Stimulated activated CD8-positive, alpha-beta memory T cell treated with anti-CD3 and anti-CD28 coated beads, Interleukin-15, amount 100 ng/mL, for 48 hours (primary cell): ENCODE measurements around the gene ABLIM2.

Source experiments
- DNase-seq, 2 donors: peaks; one replicate each; pipeline ENCODE4 v3.0.0-alpha.2; 2020; ENCODE audit warnings: low read depth in 2 of 2

Gene ABLIM2

DNA sequence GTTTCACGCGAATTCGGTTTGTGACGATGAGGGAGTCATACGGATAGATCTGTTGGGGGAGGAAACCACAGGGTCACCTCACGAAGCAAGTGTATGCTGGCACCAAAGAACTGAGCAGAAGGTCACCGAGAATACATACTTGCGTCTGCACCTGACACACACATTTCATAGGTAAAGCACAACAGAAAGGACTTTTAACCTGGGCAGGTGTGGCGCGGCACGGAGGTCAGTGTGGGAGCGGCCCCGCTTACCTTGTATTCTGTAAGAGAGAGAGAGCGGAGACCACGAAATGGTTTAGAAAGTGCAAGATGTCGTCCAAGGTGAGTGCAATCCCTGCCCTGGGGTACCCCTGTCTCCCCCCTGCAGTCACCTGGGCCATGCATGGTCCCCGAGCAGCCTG is 175.3 kb downstream of the ABLIM2 start:
- no peak for DNase-seq

DNA sequence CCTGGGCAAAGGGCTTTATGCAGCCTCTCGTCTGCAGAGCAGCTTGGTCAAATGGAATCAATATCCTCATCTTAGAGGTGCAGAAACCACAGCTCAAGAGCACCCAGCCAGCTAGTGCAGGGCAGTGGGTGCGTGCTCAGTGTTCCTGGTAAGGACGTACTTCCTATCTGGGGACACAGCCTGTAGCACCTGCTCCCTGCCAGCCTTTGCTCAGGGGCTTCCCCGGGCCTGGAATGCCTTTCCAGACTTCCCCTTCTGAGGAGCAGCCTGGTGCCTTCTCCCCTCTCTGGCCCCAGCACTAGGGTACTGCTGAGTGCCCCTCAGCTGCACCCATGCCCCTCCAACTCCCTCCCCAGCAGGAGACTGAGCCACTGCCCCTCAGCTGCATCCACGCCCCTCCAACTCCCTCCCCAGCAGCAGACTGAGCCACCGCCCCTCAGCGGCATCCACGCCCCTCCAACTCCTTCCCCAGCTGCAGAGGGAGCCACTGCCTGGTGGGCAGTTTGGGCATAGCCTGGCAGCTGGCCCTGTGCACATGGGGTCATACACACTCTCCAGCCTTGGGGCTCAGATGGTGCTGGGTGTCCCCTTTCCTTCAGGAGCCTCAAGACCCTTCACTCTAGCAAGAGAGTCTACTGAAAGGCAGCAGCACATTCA is 176.7 kb downstream of the ABLIM2 start:
- no peak for DNase-seq

DNA sequence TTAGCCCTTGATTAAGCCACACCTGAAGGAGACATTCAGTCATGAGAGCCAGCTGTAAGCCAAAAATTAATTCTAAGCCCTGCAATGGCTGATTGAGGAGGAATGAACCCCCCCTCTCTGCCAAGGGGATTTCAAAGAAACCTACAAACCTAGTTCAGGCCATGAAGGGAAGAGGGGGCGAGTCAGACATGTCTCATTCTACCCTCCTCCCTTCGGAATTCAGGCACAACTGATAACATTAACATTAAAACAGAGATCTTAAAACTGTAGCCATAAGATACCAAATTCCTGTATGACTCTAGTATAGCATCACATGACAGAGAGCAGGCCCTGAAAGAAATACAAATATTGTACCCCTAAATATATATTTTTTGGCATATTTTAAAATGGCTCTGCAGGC is 178.6 kb downstream of the ABLIM2 start:
- no peak for DNase-seq

DNA sequence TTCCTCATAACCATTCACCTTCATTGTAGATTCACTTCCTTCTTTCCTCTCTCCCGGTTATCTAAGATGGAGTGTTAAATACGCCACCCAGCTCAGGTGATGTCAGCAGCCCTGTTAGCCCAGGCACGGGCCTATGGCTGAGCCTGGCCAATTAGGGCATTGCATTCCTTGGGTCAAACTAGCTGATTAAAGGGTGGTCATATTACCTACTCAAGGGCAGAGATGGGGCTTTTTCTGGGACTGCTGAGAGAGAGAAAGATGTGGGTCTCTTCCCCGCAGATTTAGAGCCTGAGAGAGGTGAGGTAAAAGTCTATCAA is 179.0 kb downstream of the ABLIM2 start:
- no peak for DNase-seq

DNA sequence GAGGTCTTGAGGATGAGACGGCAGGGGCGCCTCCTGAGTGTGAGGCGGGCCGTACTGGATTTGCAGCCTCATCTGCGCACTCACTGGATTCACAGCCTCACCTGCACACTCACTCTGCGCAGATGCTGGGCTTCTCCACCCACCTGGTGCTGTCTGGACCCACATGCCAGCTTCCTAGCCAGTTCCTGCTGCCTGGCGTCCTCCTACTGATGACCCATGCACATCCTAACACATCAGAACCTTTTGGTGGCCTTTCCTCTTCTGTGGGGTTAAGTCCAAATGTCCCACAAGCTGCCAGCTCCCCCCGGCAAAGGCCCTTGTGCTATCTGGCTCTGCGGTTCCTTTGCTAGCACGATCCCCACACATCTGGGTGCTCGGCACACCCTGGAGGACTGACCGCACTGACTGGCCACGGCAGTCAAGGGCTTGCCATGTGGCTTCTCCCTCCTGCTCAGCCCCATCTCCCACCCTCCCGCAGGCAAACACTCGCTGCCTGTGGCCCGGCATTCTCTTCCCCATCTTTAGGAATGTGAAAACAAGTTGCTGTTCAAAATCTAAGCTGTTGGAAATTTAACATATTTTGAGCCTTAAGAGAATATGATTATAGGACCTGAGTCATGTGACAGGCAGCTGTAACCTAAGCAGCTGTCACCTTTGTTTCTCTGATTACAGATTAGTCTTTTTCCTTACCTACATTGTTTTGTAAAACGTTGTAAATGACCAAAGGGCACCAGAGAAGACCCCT is 179.5 kb downstream of the ABLIM2 start:
- no peak for DNase-seq

DNA sequence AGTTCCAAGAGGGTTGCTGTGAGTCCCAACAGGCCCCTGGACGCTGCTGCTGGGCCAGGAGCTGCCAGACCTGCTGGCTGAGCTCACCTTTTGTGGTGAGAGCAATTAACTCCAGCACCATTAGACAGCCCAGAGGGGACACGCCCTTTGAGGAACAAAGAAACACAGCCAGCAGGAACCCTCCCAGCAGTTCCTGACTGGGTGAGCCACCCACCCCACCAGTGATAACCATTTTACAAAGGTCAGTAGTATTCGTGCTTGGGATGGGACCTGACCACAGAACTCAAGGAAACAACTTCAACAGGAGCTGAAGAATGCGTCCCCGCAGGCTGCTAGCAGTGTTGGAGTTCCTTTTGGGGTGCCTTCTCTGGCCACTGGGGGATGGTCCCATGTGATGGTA is 180.1 kb downstream of the ABLIM2 start:
- DNase-seq, result no peak

DNA sequence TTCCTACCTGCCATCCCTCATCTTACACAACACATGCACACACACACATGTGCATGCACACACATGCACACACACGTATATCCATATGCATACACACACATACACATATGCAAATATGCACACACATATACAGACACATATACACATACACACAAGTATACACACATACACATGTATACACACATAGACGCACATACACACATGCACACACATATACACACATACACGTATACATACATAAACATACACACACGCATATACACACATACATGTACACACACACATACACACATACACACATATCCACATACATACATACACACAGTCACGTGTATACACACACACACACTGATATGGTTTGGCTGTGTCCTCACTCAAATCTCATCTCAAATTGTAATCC is 182.0 kb downstream of the ABLIM2 start:
- no peak for DNase-seq

DNA sequence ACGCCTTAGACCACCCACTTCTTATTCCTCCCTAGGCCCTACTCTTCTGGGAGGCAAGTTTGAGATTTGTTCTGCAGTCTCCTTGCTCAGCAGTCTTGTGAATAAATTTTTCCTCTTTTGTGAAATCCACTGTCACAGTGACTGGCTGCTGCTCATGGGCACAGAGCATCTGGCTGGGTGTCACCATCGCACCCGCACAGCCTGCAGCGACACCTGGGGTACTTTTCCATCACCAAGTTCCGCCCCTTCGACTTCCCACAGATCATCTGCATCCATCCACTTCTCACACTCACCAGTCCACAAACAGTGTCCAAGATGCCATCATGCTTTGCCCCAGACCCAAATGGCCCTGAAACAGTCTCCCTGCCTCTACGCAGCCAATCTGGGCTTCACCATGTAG is 182.6 kb downstream of the ABLIM2 start:
- DNase-seq, result no peak

DNA sequence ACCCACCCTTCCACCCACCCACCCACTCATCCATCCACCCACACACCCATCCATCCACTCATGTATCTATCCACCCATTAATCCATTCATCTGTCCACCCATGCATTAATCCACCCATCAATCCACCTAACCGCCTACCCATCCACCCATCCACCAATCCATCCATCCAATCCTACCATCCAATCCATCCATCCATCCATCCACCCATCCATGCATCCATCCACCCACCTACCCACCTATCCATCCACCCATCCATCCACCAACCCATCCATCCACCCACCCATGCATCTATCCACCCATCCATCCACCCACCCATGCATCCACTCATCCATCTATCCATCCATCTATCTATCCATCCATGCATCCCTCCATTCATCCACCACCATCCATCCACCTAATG is 184.2 kb downstream of the ABLIM2 start:
- no peak for DNase-seq

DNA sequence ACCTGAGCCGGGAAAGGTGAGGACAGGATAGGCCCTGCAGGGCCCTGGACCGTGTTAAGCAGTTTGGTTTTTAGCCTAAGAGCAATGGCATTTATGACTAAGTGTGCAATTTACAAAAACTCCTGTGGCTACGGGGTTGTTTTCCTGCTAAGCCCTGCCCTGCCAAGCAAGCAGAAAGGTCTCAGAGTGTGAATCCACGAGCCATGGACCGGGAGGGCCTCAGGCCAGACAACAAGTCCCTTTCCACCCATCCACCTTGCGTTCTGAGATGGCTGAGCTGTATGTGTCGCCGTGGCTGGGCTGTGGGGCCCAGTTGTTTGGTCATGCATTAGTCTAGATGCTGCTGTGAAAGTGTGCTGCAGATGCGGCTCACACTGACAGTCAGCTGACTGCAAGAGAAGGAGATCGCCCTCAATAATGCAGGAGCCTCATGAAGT is 185.1 kb downstream of the ABLIM2 start:
- DNase-seq, result no peak

DNA sequence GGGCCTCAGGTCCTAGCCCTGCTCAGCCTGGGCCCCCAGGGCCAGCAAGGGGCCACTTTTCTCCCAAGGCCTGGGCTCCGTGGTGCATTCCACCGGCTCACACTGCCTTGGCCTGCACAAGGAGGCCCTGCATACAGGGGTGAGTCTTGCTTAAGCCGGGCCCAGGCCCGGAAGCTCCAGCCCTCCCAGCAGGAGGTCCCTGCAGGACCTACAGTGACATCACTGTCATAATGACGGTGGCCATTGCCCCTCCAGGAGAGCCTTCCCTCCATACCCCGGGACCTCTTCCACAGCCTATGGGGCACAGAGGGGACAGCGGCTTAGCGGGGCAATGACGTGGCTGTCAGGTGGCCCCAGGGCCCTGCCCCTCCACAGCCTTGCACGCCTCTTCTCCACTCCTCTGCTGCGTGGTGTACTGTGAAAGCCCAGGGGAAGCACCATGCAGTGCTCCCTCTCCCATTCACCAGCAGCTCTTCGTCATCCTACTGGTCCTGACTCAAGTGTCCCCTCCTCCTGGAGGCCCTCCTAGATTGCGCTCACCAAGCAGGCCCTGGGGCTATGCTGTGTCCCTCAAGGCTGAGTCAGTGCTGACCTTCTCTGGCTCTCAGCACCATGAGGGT is 186.6 kb downstream of the ABLIM2 start:
- DNase-seq, result no peak

DNA sequence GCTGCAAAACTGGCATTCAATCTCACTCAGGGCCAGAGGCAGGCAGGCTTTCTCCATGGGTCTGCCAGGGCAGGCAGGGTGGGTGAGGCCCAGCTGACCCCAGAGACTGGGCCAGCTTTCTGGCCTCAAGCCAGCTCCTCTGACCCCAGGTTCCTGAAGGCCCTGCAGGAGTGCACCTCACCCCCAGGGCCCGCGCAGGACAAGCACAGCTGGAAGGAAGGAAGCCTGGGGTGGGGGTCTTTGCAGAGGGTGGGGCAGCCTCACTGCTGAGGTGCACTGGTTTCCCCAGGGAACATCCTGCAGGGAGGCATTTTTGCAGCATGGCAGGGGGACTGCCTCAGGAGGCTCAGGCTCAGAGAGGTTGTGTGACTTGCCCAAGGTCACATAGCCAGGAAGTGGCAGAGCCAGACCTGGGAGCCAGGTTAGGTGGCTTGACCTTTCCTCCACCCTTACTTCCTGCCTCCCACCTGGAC is 187.4 kb downstream of the ABLIM2 start:
- no peak for DNase-seq

DNA sequence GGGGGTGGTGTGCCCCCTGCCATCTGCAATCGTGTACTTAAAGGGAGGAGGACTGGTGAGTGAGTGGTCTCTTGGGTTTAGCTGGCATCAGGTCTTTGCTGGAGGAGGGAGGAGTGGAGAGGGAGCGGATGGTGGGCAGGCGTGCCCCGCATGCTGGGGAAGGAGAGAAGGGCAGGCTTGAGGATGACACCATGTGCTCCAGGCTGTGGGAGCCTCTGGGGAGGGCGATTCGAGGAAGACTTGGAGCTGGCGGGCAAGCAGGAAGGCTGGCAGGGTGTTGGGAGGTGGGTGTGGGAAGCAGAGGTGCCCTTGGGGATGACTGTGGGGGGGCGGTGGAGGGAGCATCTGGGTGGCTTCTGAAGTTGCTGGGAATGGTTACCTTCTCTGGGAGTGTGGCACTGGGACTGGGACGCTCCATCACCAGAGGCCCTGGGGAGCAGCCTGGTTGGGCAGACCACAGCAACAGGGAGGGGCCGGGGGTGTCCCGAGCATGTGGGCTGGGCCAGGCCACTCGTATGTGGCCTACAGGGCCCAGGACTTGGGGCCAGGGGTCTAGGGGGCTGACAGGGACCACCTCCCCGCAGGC is 188.2 kb downstream of the ABLIM2 start:
- DNase-seq, result no peak

DNA sequence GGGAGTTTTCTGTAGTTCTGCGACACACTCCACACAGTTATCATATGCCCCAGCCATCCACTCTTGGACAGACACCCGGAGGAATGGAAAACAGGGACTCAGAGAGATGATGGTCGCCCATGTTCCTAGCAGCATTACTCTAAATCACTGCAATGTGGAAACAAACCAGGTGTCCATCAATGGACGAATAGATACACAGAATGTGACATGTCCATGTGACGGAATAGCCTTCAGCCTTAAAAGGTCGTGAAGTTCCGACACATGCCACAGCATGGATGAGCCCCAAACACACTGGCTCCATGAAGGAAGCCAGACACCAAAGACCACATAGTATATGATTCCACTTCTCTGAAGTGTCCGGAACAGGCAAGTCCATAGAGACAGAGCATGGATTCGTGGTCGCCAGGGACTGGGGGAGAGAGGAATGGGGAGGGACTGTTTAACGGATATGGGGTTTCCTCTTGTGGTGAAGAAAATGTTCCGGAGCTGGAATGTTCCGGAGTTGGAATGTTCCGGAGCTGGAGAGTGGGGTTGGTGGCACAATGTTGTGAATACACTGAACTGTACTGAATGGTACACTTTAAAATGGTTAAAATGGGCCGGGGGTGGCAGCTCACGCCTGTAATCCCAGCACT is 190.2 kb downstream of the ABLIM2 start:
- DNase-seq, result no peak

DNA sequence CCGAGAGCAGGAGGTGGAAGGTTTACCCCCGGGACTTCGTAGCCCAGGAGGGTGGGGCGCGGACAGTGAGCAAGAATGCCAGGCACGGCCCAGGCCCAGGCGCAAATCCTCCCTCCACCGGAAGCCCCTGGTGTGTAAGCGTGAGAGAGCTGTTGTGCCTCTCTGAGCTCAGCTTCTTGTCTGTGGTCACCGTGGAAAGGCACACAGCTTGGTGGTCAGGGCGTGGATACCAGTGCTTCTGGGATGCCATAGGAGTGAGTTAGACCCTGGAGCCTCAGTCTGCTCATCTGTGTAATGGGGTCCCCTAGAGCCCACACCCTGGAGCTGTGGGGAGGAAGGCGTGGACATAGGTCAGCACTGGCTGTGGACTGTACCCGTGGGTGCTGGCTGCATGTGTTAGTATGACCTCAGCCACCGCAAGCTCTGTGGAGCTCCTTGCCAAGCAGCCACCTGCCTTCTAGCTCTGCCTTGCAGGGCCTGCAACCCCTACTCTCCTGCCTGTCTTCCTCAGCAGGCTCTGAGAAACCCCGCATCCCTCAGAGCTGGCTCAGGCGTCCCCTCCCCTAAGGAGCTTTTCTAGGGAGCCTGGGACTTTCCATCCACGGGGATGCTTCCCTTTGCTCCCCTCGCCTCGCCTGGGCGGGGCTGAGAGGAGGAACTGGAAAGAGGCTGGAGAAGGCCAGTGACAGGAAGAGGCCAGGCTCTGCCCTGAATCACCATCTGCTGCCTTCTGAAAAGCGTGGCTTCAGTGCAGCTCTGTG is 190.9 kb downstream of the ABLIM2 start:
- no peak for DNase-seq

DNA sequence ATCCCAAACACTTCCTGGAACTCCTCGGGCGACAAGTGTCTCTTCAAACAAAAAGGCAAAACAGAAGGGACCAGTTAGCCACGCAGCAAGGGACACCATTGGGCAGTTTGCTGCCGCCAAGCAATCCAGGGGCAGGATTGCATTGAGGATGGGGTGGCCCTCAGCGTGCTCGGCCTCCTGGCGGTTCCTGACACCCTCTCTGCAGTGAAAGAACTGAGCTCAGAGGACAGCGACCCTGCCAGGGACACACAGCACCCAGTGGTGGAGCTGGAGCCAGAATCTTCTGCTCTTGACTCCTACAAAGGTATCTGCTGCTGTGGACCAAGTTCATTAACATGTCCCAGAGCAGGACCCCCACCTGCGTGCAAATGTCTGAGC is 191.6 kb downstream of the ABLIM2 start:
- DNase-seq, result no peak

DNA sequence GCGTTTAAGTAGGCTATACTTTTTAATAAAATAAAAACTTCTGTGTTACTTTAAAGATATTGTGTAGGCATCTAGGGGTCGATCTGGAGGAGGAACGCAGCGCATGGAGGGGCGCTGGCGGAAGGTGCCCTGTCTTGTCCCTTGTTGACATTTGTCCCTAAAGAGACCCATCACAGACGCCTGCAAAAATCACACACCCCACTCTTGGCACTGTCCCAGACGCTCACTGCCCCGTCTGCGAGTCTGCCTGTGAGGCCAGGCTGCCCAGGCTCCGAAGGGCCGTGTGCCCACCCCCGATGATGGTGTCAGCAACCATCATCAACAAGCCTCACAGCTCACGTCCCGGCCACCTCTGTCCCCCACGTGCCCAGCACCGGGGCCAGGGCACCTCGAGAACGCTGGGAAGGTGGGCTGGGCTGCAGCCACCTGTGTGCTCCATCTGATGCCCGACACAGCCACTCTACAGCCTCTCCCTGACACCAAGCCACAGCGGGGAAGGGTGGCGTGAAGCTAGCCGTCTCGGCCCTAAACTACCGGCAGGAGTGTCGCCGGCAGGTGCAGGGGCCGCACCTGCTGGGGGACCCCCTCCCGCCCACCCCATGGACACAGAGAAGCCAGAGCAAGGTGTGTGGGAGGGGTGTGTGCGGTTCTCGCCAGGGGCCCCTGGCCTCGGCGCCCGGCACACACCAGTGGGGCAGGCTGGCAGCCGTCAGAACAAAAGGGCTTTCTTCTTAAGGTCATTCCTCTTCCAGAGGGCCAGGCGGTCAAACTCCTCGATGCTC is 192.1 kb downstream of the ABLIM2 start:
- DNase-seq, result no peak

DNA sequence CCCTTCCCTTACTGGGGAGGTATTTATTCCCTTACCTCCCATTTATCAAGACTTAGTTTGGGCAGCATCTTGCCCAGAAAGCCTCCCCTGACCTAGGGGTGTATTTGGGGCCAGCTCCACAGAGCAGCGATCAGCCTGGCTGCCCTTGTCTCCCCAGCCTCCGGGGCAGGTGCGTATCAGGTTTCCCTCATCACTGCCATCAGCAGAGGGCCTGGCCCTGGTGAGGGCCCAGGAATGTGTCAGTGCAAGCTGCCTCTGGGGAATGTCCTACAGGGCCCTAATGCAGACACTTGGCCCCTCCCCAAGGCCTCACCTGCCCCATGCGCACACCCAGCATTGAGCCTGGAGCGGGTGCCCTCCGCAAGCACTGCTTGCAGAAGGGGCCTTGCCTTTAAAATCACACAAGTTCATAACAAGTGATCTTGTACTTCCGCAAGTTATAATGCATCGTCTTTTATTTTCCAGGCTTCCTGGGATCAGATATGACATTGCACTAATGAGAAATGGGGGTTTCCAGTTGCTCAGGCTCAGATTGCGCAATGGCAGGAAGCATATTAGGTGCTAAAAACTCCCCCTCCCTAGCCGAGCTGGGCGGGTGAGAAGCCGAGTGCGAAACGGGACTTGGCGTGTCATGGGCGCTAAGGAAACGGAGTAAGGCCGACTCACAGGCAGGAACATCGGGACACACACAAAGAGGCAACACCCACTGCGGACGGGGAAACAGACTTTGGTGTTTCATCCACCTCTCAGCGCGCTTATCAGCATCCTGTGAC is 193.5 kb downstream of the ABLIM2 start:
- no peak for DNase-seq

DNA sequence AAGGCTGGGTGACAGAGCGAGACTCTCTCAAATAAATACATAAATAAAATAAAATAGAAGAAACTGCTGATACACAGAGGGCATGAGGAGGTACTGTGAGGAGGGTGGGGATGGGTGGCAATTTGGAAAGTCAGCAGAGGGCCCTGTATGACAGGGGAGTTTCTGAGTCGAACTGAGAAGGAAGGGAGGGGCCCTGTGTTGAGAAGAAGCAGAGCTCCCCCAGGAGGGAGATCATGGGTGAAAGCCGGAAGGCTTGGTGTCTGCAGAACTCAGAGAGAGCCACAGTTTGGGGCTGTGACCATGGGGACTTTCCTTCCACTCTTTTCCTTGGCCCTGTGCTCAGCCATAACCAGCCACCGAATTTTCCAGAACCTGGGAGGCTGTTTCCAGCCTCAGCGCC is 194.2 kb downstream of the ABLIM2 start:
- DNase-seq, result no peak

DNA sequence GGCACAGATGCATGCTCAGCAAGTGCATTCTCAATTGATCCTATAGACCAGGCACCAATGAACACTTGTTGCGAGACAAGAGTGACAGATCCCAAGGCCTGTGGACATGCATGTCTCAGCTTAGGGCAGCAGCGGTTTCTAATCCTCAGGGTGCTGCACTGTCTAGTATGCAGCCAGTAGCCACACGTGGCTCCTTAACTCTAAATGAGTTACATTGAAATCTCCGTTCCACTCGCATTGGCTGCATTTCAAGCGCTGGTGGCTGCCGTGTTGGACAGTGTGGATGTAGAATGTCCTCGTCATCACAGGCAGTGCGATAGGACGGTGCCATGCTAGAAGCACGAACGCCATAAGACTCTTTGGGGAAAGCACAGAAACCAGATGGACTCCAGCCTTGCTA is 194.9 kb downstream of the ABLIM2 start:
- no peak for DNase-seq
